ENCODE measurements around the gene RAD51B. TPM values are rescaled to one million over a fixed set of nuclear protein-coding genes. Genes with fewer than 3 reads are reported as not detected.

Gene RAD51B
- total and polyA plus RNA-seq, 7 donors: 2.4 to 24.4 (median 7.1) TPM

DNA sequence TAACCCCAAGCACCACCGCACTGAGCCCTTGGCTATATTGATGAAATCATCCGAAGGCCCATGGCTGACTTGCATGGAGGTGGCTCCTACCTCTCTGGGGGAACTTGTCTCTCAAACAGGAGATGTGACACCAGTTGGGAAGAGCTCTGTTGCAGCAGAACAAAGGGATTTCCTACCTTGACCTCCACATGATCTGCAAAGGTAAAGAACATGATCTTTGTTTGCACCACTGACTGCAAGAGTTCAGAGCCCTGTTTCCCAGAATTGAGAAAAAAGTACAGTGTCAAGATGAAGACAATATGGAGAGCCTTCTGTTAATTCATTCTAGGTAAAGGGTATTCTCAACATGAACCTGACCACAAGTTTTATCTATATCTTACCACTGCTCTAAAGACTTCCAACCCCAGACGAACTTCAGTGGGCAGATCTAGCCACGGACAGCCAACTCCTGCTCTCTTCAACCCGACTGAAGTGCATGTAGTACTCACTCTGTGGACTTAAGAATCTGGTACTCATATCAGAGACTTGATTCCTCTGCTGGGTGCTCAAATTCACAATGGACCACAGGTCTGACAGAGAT lies 35.2 kb upstream of the RAD51B start:
- Histone ChIP-seq H3K4me3 (no peak overlapping the region), H3K27ac (no peak overlapping the region), H3K9me3 (no peaks in the 10 kb centered on the region), H3K4me1 (no peaks in the 10 kb centered on the region), H3K27me3 (no peaks in the 10 kb centered on the region), H3K36me3 (peaks cover 45 to 100% (median 81%) of the 10 kb centered on the region in 4 donors)
- no peak for DNase-seq
- TF ChIP-seq CTCF (IDR thresholded peaks at IDR 0.05) (no peak), POLR2A (IDR thresholded peaks at IDR 0.05) (no peak), POLR2AphosphoS5 (IDR thresholded peaks at IDR 0.05) (no peak), EP300 (IDR thresholded peaks at IDR 0.05) (no peak)
- WGBS, 2 donors: 89 to 98% methylated on average over 5 of the region's 5 CpGs
- intact Hi-C loops (cut with DNase I): no loop called here

GRCh38 chr14:67785270-67786109 lies 34.1 kb upstream of the RAD51B start:
- no peaks in the 10 kb centered on the region for H3K9me3 ChIP-seq
- no peaks in the 10 kb centered on the region for H3K27me3 ChIP-seq
- H3K4me1 ChIP-seq: no peaks in the 10 kb centered on the region
- peaks cover 43 to 100% (median 82%) of the 10 kb centered on the region in 4 donors for H3K36me3 ChIP-seq
- intact Hi-C loops (cut with DNase I): no loop called here
- DNase-seq: no peak
- no peak overlapping the region for H3K4me3 ChIP-seq
- no peak overlapping the region for H3K27ac ChIP-seq
- TF ChIP-seq EP300 (IDR thresholded peaks at IDR 0.05) (no peak), POLR2A (IDR thresholded peaks at IDR 0.05) (no peak), CTCF (IDR thresholded peaks at IDR 0.05) (no peak), POLR2AphosphoS5 (IDR thresholded peaks at IDR 0.05) (no peak)
- 93 to 96% methylated on average over 4 of the region's 4 CpGs for WGBS, 2 donors

DNA sequence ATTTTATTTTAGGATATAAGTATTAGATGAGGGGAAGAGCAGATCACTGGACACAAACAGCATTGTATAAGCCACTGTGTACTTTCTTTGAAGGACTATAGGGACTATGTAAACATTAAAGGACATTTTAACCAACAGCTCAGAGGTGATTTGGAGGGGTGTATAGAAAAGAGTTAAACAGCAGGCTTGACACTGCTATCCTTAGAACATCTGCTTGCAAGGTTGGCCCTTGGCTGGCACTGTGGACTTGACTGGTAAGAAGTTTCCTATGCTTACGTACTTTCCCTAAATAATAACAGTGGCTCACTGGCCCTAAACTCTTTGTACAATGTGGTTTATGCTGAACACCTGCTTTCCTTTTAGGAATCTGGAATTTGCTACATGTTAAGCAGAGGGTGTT lies 31.9 kb upstream of the RAD51B start:
- H3K9me3 ChIP-seq: no peaks in the 10 kb centered on the region
- intact Hi-C loops (cut with DNase I): no loop called here
- no peaks in the 10 kb centered on the region for H3K4me1 ChIP-seq
- 90 to 91% methylated on average over 1 of the region's 1 CpG for WGBS, 2 donors
- H3K27me3 ChIP-seq: no peaks in the 10 kb centered on the region
- DNase-seq: no peak
- no peak overlapping the region for H3K27ac ChIP-seq
- H3K4me3 ChIP-seq: no peak overlapping the region
- TF ChIP-seq POLR2AphosphoS5 (IDR thresholded peaks at IDR 0.05) (no peak), EP300 (IDR thresholded peaks at IDR 0.05) (no peak), POLR2A (IDR thresholded peaks at IDR 0.05) (no peak), CTCF (IDR thresholded peaks at IDR 0.05) (no peak)
- H3K36me3 ChIP-seq: peaks cover 35 to 100% (median 68%) of the 10 kb centered on the region in 4 donors

- no peaks in the 10 kb centered on the region for H3K9me3 ChIP-seq
- peak overlapping the region in 1 of 4 donors; percentile 39 for H3K27ac ChIP-seq
- H3K27me3 ChIP-seq: no peaks in the 10 kb centered on the region
- intact Hi-C loops (cut with DNase I): no loop called here
- no peak for DNase-seq
- WGBS, 2 donors: 92 to 96% methylated on average over 20 of the region's 20 CpGs
- TF ChIP-seq POLR2AphosphoS5 (IDR thresholded peaks at IDR 0.05): no peak
- no peak for TF ChIP-seq EP300 (IDR thresholded peaks at IDR 0.05)
- H3K4me3 ChIP-seq: no peak overlapping the region
- H3K36me3 ChIP-seq: peaks cover 32 to 100% (median 56%) of the 10 kb centered on the region in 4 donors
- no peaks in the 10 kb centered on the region for H3K4me1 ChIP-seq
Observed at GRCh38 chr14:67798731-67799130, 20.8 kb upstream of the RAD51B start.

DNA sequence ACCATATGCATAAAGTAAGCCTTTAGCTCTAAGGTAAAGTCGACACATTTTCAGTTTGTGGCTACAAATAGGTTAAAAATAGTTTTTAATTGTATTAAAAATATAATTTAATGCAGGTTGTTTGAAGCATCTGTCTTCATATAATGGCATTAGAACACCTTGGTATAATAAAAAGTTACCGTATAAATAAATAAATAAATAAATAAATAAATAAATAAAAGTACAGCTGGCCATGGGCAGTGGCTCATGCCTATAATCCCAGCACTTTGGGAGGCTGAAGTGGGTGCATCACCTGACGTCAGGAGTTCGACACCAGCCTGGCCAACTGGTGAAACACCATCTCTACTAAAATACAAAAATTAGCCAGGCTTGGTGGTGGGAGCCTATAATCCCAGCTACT lies 18.8 kb upstream of the RAD51B start:
- WGBS, 2 donors: 96 to 97% methylated on average over 4 of the region's 4 CpGs
- H3K36me3 ChIP-seq: peaks cover 38 to 100% (median 61%) of the 10 kb centered on the region in 4 donors
- TF ChIP-seq EP300 (IDR thresholded peaks at IDR 0.05): no peak
- no peak for TF ChIP-seq POLR2AphosphoS5 (IDR thresholded peaks at IDR 0.05)
- TF ChIP-seq CTCF (IDR thresholded peaks at IDR 0.05): no peak
- TF ChIP-seq POLR2A (IDR thresholded peaks at IDR 0.05): no peak

More for the DNA sequence above, 18.8 kb upstream of the RAD51B start:
- Histone ChIP-seq H3K4me3 (no peak overlapping the region), H3K9me3 (no peaks in the 10 kb centered on the region), H3K27me3 (no peaks in the 10 kb centered on the region), H3K27ac (no peak overlapping the region), H3K4me1 (no peaks in the 10 kb centered on the region)
- intact Hi-C loops (cut with DNase I): no loop called here
- no peak for DNase-seq
